ENCODE measurements around the gene CASKIN2.

Gene CASKIN2

GRCh38 chr17:75536366-75536765, 21.0 kb upstream of the CASKIN2 start:
- Mint-ChIP-seq H3K4me3 (no peak overlapping the region), H3K36me3 (no peaks in the 10 kb centered on the region), H3K9me3 (no peaks in the 10 kb centered on the region), H3K27me3 (no peaks in the 10 kb centered on the region), H3K27ac (no peak overlapping the region), H3K4me1 (peaks cover 8 to 15% of the 10 kb centered on the region in 2 donors)
- DNase-seq (no peak), ATAC-seq (replicated peaks) (no peak)

DNA sequence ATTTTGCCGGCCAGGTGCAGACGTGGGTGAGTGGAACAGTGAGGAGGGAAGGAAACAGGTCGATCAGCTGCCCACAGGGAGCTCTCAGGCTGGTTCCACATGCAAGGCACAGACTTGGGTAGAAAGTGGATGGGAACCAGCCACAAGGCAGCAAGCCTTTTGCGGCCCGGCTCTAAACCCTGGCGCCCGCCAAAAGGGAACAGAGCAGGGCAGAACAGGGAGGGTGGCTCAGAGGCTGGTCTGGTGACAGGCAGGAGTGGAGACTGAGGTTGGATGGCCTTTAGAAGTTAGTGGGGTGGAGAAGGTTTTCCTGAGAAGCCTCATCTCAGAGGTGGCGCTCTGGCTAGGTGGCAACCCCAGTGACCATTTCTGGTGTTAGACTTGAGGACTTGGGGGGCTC, 20.5 kb upstream of the CASKIN2 start:
- H3K9me3 Mint-ChIP-seq = no peaks in the 10 kb centered on the region
- H3K4me1 Mint-ChIP-seq = peaks cover 8 to 15% of the 10 kb centered on the region in 2 donors
- H3K36me3 Mint-ChIP-seq = no peaks in the 10 kb centered on the region
- H3K27me3 Mint-ChIP-seq = no peaks in the 10 kb centered on the region
- H3K4me3 Mint-ChIP-seq = no peak overlapping the region
- DNase-seq (no peak), ATAC-seq (replicated peaks) (no peak)
- H3K27ac Mint-ChIP-seq = peak overlapping the region; percentile 26

GRCh38 chr17:75535119-75535537, 19.8 kb upstream of the CASKIN2 start:
- Mint-ChIP-seq H3K4me3 (peak overlapping the region; percentile 2 to 51), H3K36me3 (no peaks in the 10 kb centered on the region), H3K27ac (peak overlapping the region; percentile 26), H3K27me3 (no peaks in the 10 kb centered on the region), H3K9me3 (no peaks in the 10 kb centered on the region), H3K4me1 (peaks cover 8 to 15% of the 10 kb centered on the region in 2 donors)
- DNase-seq = peak; percentile 38
- peak; percentile 88 to 94 for ATAC-seq (replicated peaks)

- ATAC-seq (replicated peaks) = no peak
- Mint-ChIP-seq H3K9me3 (no peaks in the 10 kb centered on the region), H3K4me1 (peaks cover 8 to 16% of the 10 kb centered on the region in 2 donors), H3K27me3 (no peaks in the 10 kb centered on the region), H3K36me3 (no peaks in the 10 kb centered on the region), H3K27ac (no peak overlapping the region), H3K4me3 (no peak overlapping the region)
- DNase-seq = no peak
These were observed 16.4 kb upstream of the CASKIN2 start for GRCh38 chr17:75531721-75532072.

- H3K27me3 Mint-ChIP-seq = peaks cover 4 to 5% of the 10 kb centered on the region in 2 donors
- ATAC-seq (replicated peaks) (no peak), DNase-seq (no peak)
- H3K9me3 Mint-ChIP-seq = no peaks in the 10 kb centered on the region
- H3K4me3 Mint-ChIP-seq = no peak overlapping the region
- peaks cover 0 to 2% of the 10 kb centered on the region in 2 donors for H3K36me3 Mint-ChIP-seq
- H3K4me1 Mint-ChIP-seq = peaks cover 12 to 22% of the 10 kb centered on the region in 2 donors
- no peak overlapping the region for H3K27ac Mint-ChIP-seq
These were observed 15.7 kb upstream of the CASKIN2 start for GRCh38 chr17:75530837-75531720.

GRCh38 chr17:75526555-75527270, 11.4 kb upstream of the CASKIN2 start:
- no peak for ATAC-seq (replicated peaks)
- Mint-ChIP-seq H3K4me1 (peaks cover 7 to 11% of the 10 kb centered on the region in 2 donors), H3K27ac (no peak overlapping the region), H3K9me3 (no peaks in the 10 kb centered on the region), H3K4me3 (peak overlapping the region; percentile 76 to 78), H3K27me3 (peaks cover 4 to 5% of the 10 kb centered on the region in 2 donors), H3K36me3 (peaks cover 12% of the 10 kb centered on the region in 2 donors)
- DNase-seq = no peak

- Mint-ChIP-seq H3K4me3 (peak overlapping the region; percentile 76 to 78), H3K36me3 (peaks cover 12 to 16% of the 10 kb centered on the region in 2 donors), H3K4me1 (peaks cover 7 to 11% of the 10 kb centered on the region in 2 donors), H3K9me3 (no peaks in the 10 kb centered on the region), H3K27ac (no peak overlapping the region), H3K27me3 (peaks cover 4 to 5% of the 10 kb centered on the region in 2 donors)
- no peak for DNase-seq
- peak; percentile 31 to 35 for ATAC-seq (replicated peaks)
These were observed 10.6 kb upstream of the CASKIN2 start for GRCh38 chr17:75525806-75526554.

GRCh38 chr17:75524970-75525805, 9.9 kb upstream of the CASKIN2 start, which contains the start of gene LLGL2:
Gene LLGL2 (plus strand): TSS chr17:75525697. CDS start chr17:75543427, 17,730 bp downstream.
- H3K27me3 Mint-ChIP-seq = peaks cover 4 to 5% of the 10 kb centered on the region in 2 donors
- H3K27ac Mint-ChIP-seq = no peak within 1 kb of the TSS

DNA sequence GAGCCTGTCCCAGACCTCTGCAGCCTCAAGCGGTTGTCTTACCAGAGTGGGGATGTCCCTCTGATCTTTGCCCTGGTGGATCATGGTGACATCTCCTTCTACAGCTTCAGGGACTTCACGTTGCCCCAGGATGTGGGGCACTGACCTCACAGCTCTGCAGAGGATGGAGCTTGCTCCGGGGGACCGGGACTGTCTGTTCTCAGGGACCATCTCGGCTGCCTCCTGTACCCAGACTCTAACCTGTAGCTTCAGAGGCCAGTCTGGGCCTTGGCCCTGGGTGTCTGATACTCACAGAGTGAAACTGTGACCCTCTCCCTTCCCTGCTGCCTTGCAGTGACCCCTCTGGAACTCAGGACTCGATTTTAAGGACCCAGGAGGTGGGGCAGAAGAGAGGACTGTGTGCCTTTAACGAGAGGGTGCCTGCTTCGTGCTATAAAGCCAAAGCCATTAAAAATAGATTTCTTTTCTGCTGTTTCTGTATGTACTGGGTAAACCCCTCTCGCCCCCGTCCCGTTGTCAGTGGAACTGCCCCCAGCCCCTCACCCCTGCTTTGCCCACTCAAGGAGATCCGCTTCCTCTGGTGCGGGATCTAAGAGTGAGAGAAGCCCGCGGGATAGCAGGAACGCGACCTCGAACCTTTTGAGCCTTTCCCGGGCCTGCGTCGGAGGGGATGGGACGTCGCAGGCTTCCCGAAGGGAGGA, 9.1 kb upstream of the CASKIN2 start:
- ATAC-seq (replicated peaks) (peak in 1 of 2 donors; percentile 2), DNase-seq (no peak)
- peaks cover 15 to 16% of the 10 kb centered on the region in 2 donors for H3K36me3 Mint-ChIP-seq
- H3K9me3 Mint-ChIP-seq = no peaks in the 10 kb centered on the region
- H3K4me1 Mint-ChIP-seq = peaks cover 7 to 11% of the 10 kb centered on the region in 2 donors
- peak overlapping the region; percentile 55 to 78 for H3K4me3 Mint-ChIP-seq
- peaks cover 4 to 5% of the 10 kb centered on the region in 2 donors for H3K27me3 Mint-ChIP-seq
- H3K27ac Mint-ChIP-seq = no peak overlapping the region

More at GRCh38 chr17:75524970-75525805, 9.9 kb upstream of the CASKIN2 start, which contains the start of gene LLGL2:
- Mint-ChIP-seq H3K36me3 (peaks cover 12 to 16% of the 10 kb centered on the region in 2 donors), H3K4me1 (peaks cover 7 to 11% of the 10 kb centered on the region in 2 donors), H3K4me3 (peak within 1 kb of the TSS; percentile 76 to 78), H3K9me3 (no peaks in the 10 kb centered on the region)
- ATAC-seq (replicated peaks) (peak; percentile 90 to 92), DNase-seq (peak; percentile 67)

GRCh38 chr17:75523647-75524046, 8.3 kb upstream of the CASKIN2 start:
- Mint-ChIP-seq H3K27ac (no peak overlapping the region), H3K9me3 (no peaks in the 10 kb centered on the region), H3K4me1 (peaks cover 8 to 16% of the 10 kb centered on the region in 2 donors), H3K36me3 (peaks cover 16 to 24% of the 10 kb centered on the region in 2 donors), H3K4me3 (no peak overlapping the region), H3K27me3 (peaks cover 4 to 5% of the 10 kb centered on the region in 2 donors)
- ATAC-seq (replicated peaks) (no peak), DNase-seq (no peak)

DNA sequence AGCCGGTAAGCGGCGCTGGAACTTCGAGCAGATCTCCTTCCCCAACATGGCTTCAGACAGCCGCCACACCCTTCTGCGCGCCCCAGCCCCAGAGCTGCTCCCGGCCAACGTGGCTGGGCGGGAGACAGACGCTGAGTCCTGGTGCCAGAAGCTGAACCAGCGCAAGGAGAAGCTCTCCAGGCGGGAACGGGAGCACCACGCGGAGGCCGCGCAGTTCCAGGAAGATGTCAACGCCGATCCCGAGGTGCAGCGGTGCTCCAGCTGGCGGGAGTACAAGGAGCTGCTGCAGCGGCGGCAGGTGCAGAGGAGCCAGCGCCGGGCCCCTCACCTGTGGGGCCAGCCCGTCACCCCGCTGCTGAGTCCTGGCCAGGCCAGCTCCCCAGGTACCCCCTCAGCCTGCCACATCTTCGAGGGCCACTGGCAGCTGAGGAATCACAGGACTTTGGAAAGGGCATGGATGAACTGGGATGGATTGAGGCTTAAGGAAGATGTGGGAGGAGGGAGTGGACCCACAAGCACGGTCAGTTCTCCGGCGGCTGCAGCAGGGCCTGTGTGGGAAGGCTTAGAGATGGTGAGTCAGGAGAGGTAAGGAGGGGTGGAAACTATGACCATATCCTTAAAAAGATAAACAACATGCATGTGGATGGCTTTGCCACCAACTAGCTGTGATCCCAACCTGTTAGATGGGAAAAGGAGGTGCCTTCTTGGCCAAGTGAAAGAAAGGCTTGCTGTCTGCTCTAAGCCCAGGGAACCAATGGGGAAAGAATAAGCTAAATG, 6.8 kb upstream of the CASKIN2 start:
- Mint-ChIP-seq H3K27ac (peak overlapping the region; percentile 9), H3K4me3 (no peak overlapping the region), H3K4me1 (peaks cover 21 to 32% of the 10 kb centered on the region in 2 donors), H3K36me3 (peaks cover 19 to 33% of the 10 kb centered on the region in 2 donors), H3K27me3 (peaks cover 4 to 5% of the 10 kb centered on the region in 2 donors), H3K9me3 (no peaks in the 10 kb centered on the region)
- no peak for ATAC-seq (replicated peaks)
- no peak for DNase-seq

DNA sequence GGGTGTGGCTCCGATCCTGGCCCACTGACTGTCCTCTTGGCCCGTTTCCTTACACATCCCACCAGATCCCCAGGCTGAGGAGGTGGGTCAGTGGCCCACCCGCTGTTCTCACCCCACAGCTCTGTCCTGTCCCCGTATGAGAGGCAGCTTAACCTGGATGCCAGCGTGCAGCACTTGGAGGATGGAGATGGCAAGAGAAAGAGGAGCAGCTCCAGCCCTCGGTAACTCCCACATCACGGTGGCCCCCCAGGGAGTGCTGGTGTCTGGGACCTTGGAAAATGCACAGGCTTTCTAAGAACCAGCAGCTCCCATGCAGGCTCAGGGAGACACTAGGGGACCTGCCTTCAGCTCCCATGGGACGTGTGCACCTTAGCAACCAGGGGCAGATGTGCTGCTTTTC, 6.0 kb upstream of the CASKIN2 start:
- ATAC-seq (replicated peaks) = no peak

More for the DNA sequence above, 6.0 kb upstream of the CASKIN2 start:
- no peaks in the 10 kb centered on the region for H3K9me3 Mint-ChIP-seq
- H3K4me1 Mint-ChIP-seq = peaks cover 21 to 30% of the 10 kb centered on the region in 2 donors
- DNase-seq = no peak
- no peak overlapping the region for H3K27ac Mint-ChIP-seq
- peaks cover 18 to 33% of the 10 kb centered on the region in 2 donors for H3K36me3 Mint-ChIP-seq
- peaks cover 1 to 2% of the 10 kb centered on the region in 2 donors for H3K27me3 Mint-ChIP-seq
- H3K4me3 Mint-ChIP-seq = no peak overlapping the region

Data from stimulated activated naive B cell treated with anti-CD40 and anti-IgM and Interleukin-4, amounts not matched to agents 10 μg/mL and 1 μg/mL and 100 μg/mL, for 72 hours (primary cell).